A673 (cell line): ENCODE data around the gene TAAR5. TPM values are rescaled to one million over a fixed set of nuclear protein-coding genes. Genes with fewer than 3 reads are reported as not detected.

Experiments
- BruUV-seq: library from RNA; stranded (reverse); fragments of 400-500 nt; replicated peaks from 2 replicates; lab custom pipeline; 2021; lab: Mats Ljungman, UMichigan
- CTCF ChIA-PET: fragments of 300-600 bp; sonication (Branson Sonifier 250); formaldehyde crosslinking; loops from one replicate; lab custom pipeline; 2022; ENCODE audit warnings: antibody characterized with exemption; lab: Charles Lee
- POLR2A ChIA-PET: fragments of 300-600 bp; sonication (Branson Sonifier 250); formaldehyde crosslinking; loops from one replicate; lab custom pipeline; 2022; ENCODE audit warnings: antibody characterized with exemption; ENCODE audit not compliant: low non-redundant PET; lab: Charles Lee
- DNase-seq: peaks from one replicate; pipeline ENCODE4 v3.0.0-alpha.2; 2015; ENCODE audit warnings: low spot score
- H3K27ac ChIP-seq: fragments of 200-600 bp; sonication (generic); 2 replicates; pipeline ENCODE4 v1.5.1; 2016; ENCODE audit warnings: mixed run types, low read depth, mild to moderate bottlenecking, mixed read lengths, antibody characterized with exemption, low read length; ENCODE audit not compliant: poor library complexity, severe bottlenecking
- H3K27me3 ChIP-seq: fragments of 200-600 bp; sonication (generic); replicated peaks from 2 replicates; pipeline ENCODE4 v1.6.1; 2017; ENCODE audit warnings: mixed run types, low read depth, mild to moderate bottlenecking, mixed read lengths, antibody characterized with exemption, low read length; ENCODE audit not compliant: insufficient read depth, poor library complexity
- H3K36me3 ChIP-seq: fragments of 200-600 bp; sonication (generic); 2 replicates; pipeline ENCODE4 v1.6.1; 2016; ENCODE audit warnings: mixed run types, mild to moderate bottlenecking, mixed read lengths, antibody characterized with exemption, low read length; ENCODE audit not compliant: insufficient read depth, poor library complexity, severe bottlenecking
- H3K4me1 ChIP-seq: fragments of 200-600 bp; sonication (generic); 2 replicates; pipeline ENCODE4 v1.6.1; 2017; ENCODE audit warnings: mixed run types, mild to moderate bottlenecking, mixed read lengths, antibody characterized with exemption, low read length; ENCODE audit not compliant: insufficient read depth, poor library complexity, severe bottlenecking
- H3K4me3 ChIP-seq: fragments of 200-600 bp; sonication (generic); 2 replicates; pipeline ENCODE4 v1.5.1; 2016; ENCODE audit warnings: low read depth, mixed run types, mild to moderate bottlenecking, mixed read lengths, low read length; ENCODE audit not compliant: poor library complexity, severe bottlenecking
- H3K9me3 ChIP-seq: fragments of 200-600 bp; sonication (generic); 2 replicates; pipeline ENCODE4 v1.6.1; 2016; ENCODE audit warnings: mixed run types, low read depth, mild to moderate bottlenecking, mixed read lengths, antibody characterized with exemption, low read length; ENCODE audit not compliant: poor library complexity, severe bottlenecking
- CTCF ChIP-seq: fragments of 300-800, 200-600 bp; sonication (generic); conservative IDR thresholded peaks from 2 replicates; pipeline ENCODE4 v1.5.1; 2017; ENCODE audit warnings: low read depth, mild to moderate bottlenecking, antibody characterized with exemption, low read length, moderate library complexity, mixed read lengths
- EZH2 ChIP-seq: fragments of 200-600 bp; sonication (generic); IDR thresholded peaks from 2 replicates; pipeline ENCODE4 v1.6.1; 2017; ENCODE audit warnings: borderline replicate concordance, low read depth, mild to moderate bottlenecking, mixed read lengths, antibody characterized with exemption, low read length; ENCODE audit not compliant: poor library complexity, severe bottlenecking
- intact Hi-C: fragments of 100-400 bp; cut with micrococcal nuclease; formaldehyde crosslinking; loops from one replicate; pipeline ENCODE4 v1.10.0; 2022; ENCODE audit not compliant: unreplicated experiment
- total RNA-seq: library from RNA; stranded (reverse); gene quantifications from 2 replicates; pipeline ENCODE4 v1.2.3, GENCODE V29; 2021

The TAAR5 gene
- total RNA-seq, 1 experiment from 2014 or later: not detected

- no peaks in the 10 kb centered on the region for H3K4me1 ChIP-seq
- no peaks in the 10 kb centered on the region for H3K36me3 ChIP-seq
- no peak overlapping the region for H3K27ac ChIP-seq
- no peak for DNase-seq
- POLR2A ChIA-PET: no interaction called here
- no TSS peak for BruUV-seq
- CTCF ChIA-PET: no interaction called here
- H3K27me3 ChIP-seq: peaks cover 71% of the 10 kb centered on the region
- no peak for TF ChIP-seq CTCF
- TF ChIP-seq EZH2: no peak
- H3K9me3 ChIP-seq: no peaks in the 10 kb centered on the region
- H3K4me3 ChIP-seq: no peak overlapping the region
- intact Hi-C loops: no loop called here
These were observed 4.8 kb downstream of the TAAR5 start for GRCh38 chr6:132584698-132585097.

- Histone ChIP-seq H3K27me3 (peaks cover 86% of the 10 kb centered on the region), H3K9me3 (no peaks in the 10 kb centered on the region), H3K36me3 (no peaks in the 10 kb centered on the region), H3K4me3 (no peak overlapping the region), H3K27ac (no peak overlapping the region), H3K4me1 (no peaks in the 10 kb centered on the region)
- no TSS peak for BruUV-seq
- CTCF ChIA-PET: no interaction called here
- POLR2A ChIA-PET: no interaction called here
- TF ChIP-seq EZH2 (no peak), CTCF (no peak)
- DNase-seq: no peak
- intact Hi-C loops: no loop called here
These were observed 17.8 kb downstream of the TAAR5 start for GRCh38 chr6:132571774-132572173.

GRCh38 chr6:132570221-132570777 is 19.2 kb downstream of the TAAR5 start, which contains the start of gene TAAR6:
TSS of gene TAAR6 (plus strand) at chr6:132570322. CDS start at chr6:132570322, 0 bp downstream.
- Histone ChIP-seq H3K36me3 (no peaks in the 10 kb centered on the region), H3K27me3 (peaks cover 88% of the 10 kb centered on the region), H3K4me3 (no peak within 1 kb of the TSS), H3K4me1 (no peaks in the 10 kb centered on the region), H3K9me3 (no peaks in the 10 kb centered on the region), H3K27ac (no peak within 1 kb of the TSS)
- ChIA-PET CTCF (no interaction called here), POLR2A (no interaction called here)
- DNase-seq: no peak
- BruUV-seq: no TSS peak
- intact Hi-C loops: no loop called here
- TF ChIP-seq EZH2 (no peak), CTCF (no peak)
